CD8-positive, alpha-beta memory T cell (primary cell): Measurements from ENCODE around the gene SLC36A1. TPM values are rescaled to one million over a fixed set of nuclear protein-coding genes. Genes with fewer than 3 reads are reported as not detected.
A peak's percentile ranks its signal among the peaks of the same experiment; 100 is the strongest.

Experiments used
- CTCF ChIA-PET: fragments of 350-600 bp; sonication (Branson Sonifier 250); formaldehyde crosslinking; loops from one replicate; lab custom pipeline; 2021; ENCODE audit warnings: antibody characterized with exemption; lab: Charles Lee
- POLR2A ChIA-PET: fragments of 350-600 bp; sonication (Branson Sonifier 250); formaldehyde crosslinking; loops from one replicate; lab custom pipeline; 2021; ENCODE audit warnings: antibody characterized with exemption; lab: Charles Lee
- DNase-seq, 5 donors: peaks; one replicate each; pipeline versions ENCODE4 v3.0.0 to v3.0.0-alpha.2; 2020 to 2022; ENCODE audit warnings: mixed read lengths in 1 of 5
- H3K27ac ChIP-seq: one replicate; pipeline ENCODE4 v1.7.0; 2013; ENCODE audit warnings: low read depth, mild to moderate bottlenecking, low read length, moderate library complexity
- H3K27me3 ChIP-seq: 2 replicates; pipeline ENCODE4 v1.7.0; 2013; ENCODE audit warnings: low read length, mild to moderate bottlenecking; ENCODE audit not compliant: insufficient read depth, poor library complexity, severe bottlenecking
- H3K36me3 ChIP-seq: 2 replicates; pipeline ENCODE4 v1.7.0; 2013; ENCODE audit warnings: mild to moderate bottlenecking, low read length, moderate library complexity; ENCODE audit not compliant: insufficient read depth
- H3K4me1 ChIP-seq: 2 replicates; pipeline ENCODE4 v1.7.0; 2013; ENCODE audit warnings: mild to moderate bottlenecking, low read length, moderate library complexity; ENCODE audit not compliant: insufficient read depth
- H3K4me3 ChIP-seq: 2 replicates; pipeline ENCODE4 v1.7.0; 2013; ENCODE audit warnings: mild to moderate bottlenecking, low read length
- H3K9me3 ChIP-seq: 2 replicates; pipeline ENCODE4 v1.7.0; 2013; ENCODE audit warnings: mild to moderate bottlenecking, low read length
- H3K27ac Mint-ChIP-seq, 8 donors: one replicate each; pipeline ENCODE4 v1.8.0; 2020 to 2021; ENCODE audit warnings: mixed read lengths in 8 of 8, mild to moderate bottlenecking in 6 of 8, inconsistent platforms in 3 of 8, moderate library complexity in 3 of 8
- H3K27me3 Mint-ChIP-seq, 2 donors: one replicate each; pipeline ENCODE4 v1.8.0; 2020 to 2021; ENCODE audit warnings: mixed read lengths in 2 of 2, mild to moderate bottlenecking in 1 of 2, moderate library complexity in 1 of 2
- H3K36me3 Mint-ChIP-seq, 3 donors: one replicate each; pipeline ENCODE4 v1.8.0; 2020 to 2021; ENCODE audit warnings: mixed read lengths in 3 of 3, inconsistent platforms in 1 of 3, mild to moderate bottlenecking in 1 of 3
- H3K4me1 Mint-ChIP-seq, 3 donors: one replicate each; pipeline ENCODE4 v1.8.0; 2020 to 2021; ENCODE audit warnings: mixed read lengths in 3 of 3, inconsistent platforms in 1 of 3, mild to moderate bottlenecking in 1 of 3
- H3K4me3 Mint-ChIP-seq, 7 donors: one replicate each; pipeline ENCODE4 v1.8.0; 2020 to 2021; ENCODE audit warnings: mixed read lengths in 7 of 7, mild to moderate bottlenecking in 6 of 7, moderate library complexity in 4 of 7, inconsistent platforms in 2 of 7
- H3K9me3 Mint-ChIP-seq, 5 donors: one replicate each; pipeline ENCODE4 v1.8.0; 2020 to 2022; ENCODE audit warnings: mixed read lengths in 5 of 5, mild to moderate bottlenecking in 3 of 5, moderate library complexity in 2 of 5, inconsistent platforms in 1 of 5
- polyA plus RNA-seq: library from polyadenylated mRNA; unstranded; fragments of 300-500 nt; fragmentation: Illumina TruSeq; gene quantifications from one replicate; pipeline ENCODE4 v1.2.3, GENCODE V29; 2021
- total RNA-seq, 2 experiments: library from RNA; stranded (reverse); gene quantifications; one replicate each; pipeline ENCODE4 v1.2.3, GENCODE V29; 2021

SLC36A1 gene
- total and polyA plus RNA-seq, 3 experiments from 2014 or later, result 1.9 to 7.2 (median 6.8) TPM

- no peaks in the 10 kb centered on the region for H3K36me3 ChIP-seq
- POLR2A ChIA-PET, result interaction anchor here (0.6 to 1.4 kb wide), 2 partner anchors 16 to 793 kb away, joined by 3 to 4 read pairs; no protein-coding TSS in a partner anchor
- H3K4me1 Mint-ChIP-seq, result peaks cover 18 to 21% (median 20%) of the 10 kb centered on the region in 3 donors
- peak overlapping the region; percentile 51 for H3K27ac ChIP-seq
- DNase-seq, result peak in 2 of 5 donors; percentile 1 to 22
- H3K4me3 ChIP-seq, result peak overlapping the region; percentile 81
- H3K9me3 ChIP-seq, result no peaks in the 10 kb centered on the region
- CTCF ChIA-PET, result interaction anchor here (0.8 to 3.0 kb wide), 20 partner anchors 10 to 210 kb away, joined by 3 to 51 read pairs (median 7); no protein-coding TSS in a partner anchor
- peaks cover 0 to 10% (median 0%) of the 10 kb centered on the region in 3 donors for H3K36me3 Mint-ChIP-seq
- peak overlapping the region in 7 of 8 donors; percentile 70 to 95 (median 89) for H3K27ac Mint-ChIP-seq
- peak overlapping the region; percentile 93 to 97 (median 96) for H3K4me3 Mint-ChIP-seq
- H3K27me3 ChIP-seq, result peaks cover 5% of the 10 kb centered on the region
- peaks cover 0 to 2% (median 0%) of the 10 kb centered on the region in 5 donors for H3K9me3 Mint-ChIP-seq
- peaks cover 8% of the 10 kb centered on the region for H3K4me1 ChIP-seq
- H3K27me3 Mint-ChIP-seq, result peaks cover 5 to 28% of the 10 kb centered on the region in 2 donors
Observed at GRCh38 chr5:151448038-151448985, 909 bp downstream of the SLC36A1 start.

GRCh38 chr5:151449297-151449696 is 1.9 kb downstream of the SLC36A1 start:
- H3K9me3 ChIP-seq, result no peaks in the 10 kb centered on the region
- no peak for DNase-seq
- H3K36me3 ChIP-seq, result no peaks in the 10 kb centered on the region
- peaks cover 0 to 2% (median 0%) of the 10 kb centered on the region in 5 donors for H3K9me3 Mint-ChIP-seq
- peaks cover 18 to 21% (median 20%) of the 10 kb centered on the region in 3 donors for H3K4me1 Mint-ChIP-seq
- H3K27ac Mint-ChIP-seq, result peak overlapping the region in 2 of 8 donors; percentile 35 to 44
- ChIA-PET POLR2A (no interaction called here), CTCF (interaction anchor here (2.4 to 3.0 kb wide), 3 partner anchors 41 to 209 kb away, joined by 9 to 51 read pairs (median 11); no protein-coding TSS in a partner anchor)
- H3K27me3 ChIP-seq, result peaks cover 5% of the 10 kb centered on the region
- peaks cover 8% of the 10 kb centered on the region for H3K4me1 ChIP-seq
- peaks cover 5 to 21% of the 10 kb centered on the region in 2 donors for H3K27me3 Mint-ChIP-seq
- H3K36me3 Mint-ChIP-seq, result peaks cover 0 to 11% (median 0%) of the 10 kb centered on the region in 3 donors
- peak overlapping the region; percentile 32 for H3K27ac ChIP-seq
- no peak overlapping the region for H3K4me3 ChIP-seq
- H3K4me3 Mint-ChIP-seq, result peak overlapping the region; percentile 38 to 97 (median 95)

- Mint-ChIP-seq H3K27me3 (peaks cover 5 to 19% of the 10 kb centered on the region in 2 donors), H3K36me3 (peaks cover 0 to 11% (median 0%) of the 10 kb centered on the region in 3 donors), H3K9me3 (peaks cover 0 to under 1% (median 0%) of the 10 kb centered on the region in 5 donors), H3K4me1 (peaks cover 18 to 21% (median 20%) of the 10 kb centered on the region in 3 donors), H3K4me3 (peak overlapping the region in 1 of 7 donors; percentile 95), H3K27ac (peak overlapping the region in 1 of 8 donors; percentile 35)
- Histone ChIP-seq H3K9me3 (no peaks in the 10 kb centered on the region), H3K27ac (peak overlapping the region; percentile 32), H3K27me3 (peaks cover 5% of the 10 kb centered on the region), H3K36me3 (no peaks in the 10 kb centered on the region), H3K4me1 (peaks cover 8% of the 10 kb centered on the region), H3K4me3 (no peak overlapping the region)
- POLR2A ChIA-PET, result no interaction called here
- DNase-seq, result no peak
- CTCF ChIA-PET, result interaction anchor here (3.0 kb wide), 1 partner anchor 200 kb away, joined by 51 read pairs; no protein-coding TSS in a partner anchor
Observed at GRCh38 chr5:151449839-151450238, 2.4 kb downstream of the SLC36A1 start.

- peaks cover 5 to 11% of the 10 kb centered on the region in 2 donors for H3K27me3 Mint-ChIP-seq
- Histone ChIP-seq H3K36me3 (no peaks in the 10 kb centered on the region), H3K4me3 (no peak overlapping the region), H3K27ac (no peak overlapping the region), H3K27me3 (peaks cover 5% of the 10 kb centered on the region), H3K9me3 (no peaks in the 10 kb centered on the region), H3K4me1 (peaks cover 8% of the 10 kb centered on the region)
- peak overlapping the region in 1 of 7 donors; percentile 38 for H3K4me3 Mint-ChIP-seq
- H3K27ac Mint-ChIP-seq, result no peak overlapping the region
- no peak for DNase-seq
- ChIA-PET CTCF (no interaction called here), POLR2A (interaction anchor here (0.6 kb wide), 1 partner anchor 235 kb away, joined by 3 read pairs; no protein-coding TSS in a partner anchor)
- H3K4me1 Mint-ChIP-seq, result peaks cover 18 to 21% (median 20%) of the 10 kb centered on the region in 3 donors
- H3K9me3 Mint-ChIP-seq, result no peaks in the 10 kb centered on the region
- peaks cover 0 to 11% (median 0%) of the 10 kb centered on the region in 3 donors for H3K36me3 Mint-ChIP-seq
Observed at GRCh38 chr5:151450605-151451004, 3.2 kb downstream of the SLC36A1 start.

GRCh38 chr5:151451626-151452520 is 4.5 kb downstream of the SLC36A1 start:
- H3K27ac Mint-ChIP-seq, result peak overlapping the region in 2 of 8 donors; percentile 39 to 56
- H3K27ac ChIP-seq, result no peak overlapping the region
- no peak for DNase-seq
- H3K4me3 Mint-ChIP-seq, result peak overlapping the region in 1 of 7 donors; percentile 24
- no peaks in the 10 kb centered on the region for H3K27me3 ChIP-seq
- ChIA-PET CTCF (no interaction called here), POLR2A (no interaction called here)
- H3K9me3 ChIP-seq, result no peaks in the 10 kb centered on the region
- H3K9me3 Mint-ChIP-seq, result no peaks in the 10 kb centered on the region
- H3K36me3 ChIP-seq, result no peaks in the 10 kb centered on the region
- H3K36me3 Mint-ChIP-seq, result peaks cover 0 to 11% (median 0%) of the 10 kb centered on the region in 3 donors
- peaks cover under 1% of the 10 kb centered on the region in 2 donors for H3K27me3 Mint-ChIP-seq
- peaks cover 8% of the 10 kb centered on the region for H3K4me1 ChIP-seq
- H3K4me3 ChIP-seq, result no peak overlapping the region
- H3K4me1 Mint-ChIP-seq, result peaks cover 18 to 21% (median 20%) of the 10 kb centered on the region in 3 donors

- H3K4me1 ChIP-seq, result no peaks in the 10 kb centered on the region
- POLR2A ChIA-PET, result no interaction called here
- H3K27me3 Mint-ChIP-seq, result no peaks in the 10 kb centered on the region
Observed at GRCh38 chr5:151454166-151454565, 6.8 kb downstream of the SLC36A1 start.

GRCh38 chr5:151454889-151455288 is 7.5 kb downstream of the SLC36A1 start:
- no peak for DNase-seq
- Histone ChIP-seq H3K36me3 (no peaks in the 10 kb centered on the region), H3K27me3 (no peaks in the 10 kb centered on the region), H3K27ac (no peak overlapping the region), H3K4me3 (no peak overlapping the region), H3K4me1 (no peaks in the 10 kb centered on the region), H3K9me3 (no peaks in the 10 kb centered on the region)
- Mint-ChIP-seq H3K27me3 (no peaks in the 10 kb centered on the region), H3K4me1 (peaks cover 0 to 4% (median 0%) of the 10 kb centered on the region in 3 donors), H3K9me3 (no peaks in the 10 kb centered on the region), H3K27ac (peak overlapping the region in 1 of 8 donors; percentile 4), H3K36me3 (peaks cover 0 to 18% (median 5%) of the 10 kb centered on the region in 3 donors), H3K4me3 (no peak overlapping the region)
- POLR2A ChIA-PET, result no interaction called here
- CTCF ChIA-PET, result interaction anchor here (0.7 kb wide), 1 partner anchor 184 kb away, joined by 3 read pairs; no protein-coding TSS in a partner anchor

More at GRCh38 chr5:151454166-151454565, 6.8 kb downstream of the SLC36A1 start:
- CTCF ChIA-PET, result no interaction called here
- H3K4me3 Mint-ChIP-seq, result no peak overlapping the region
- peaks cover 0 to 13% (median 3%) of the 10 kb centered on the region in 3 donors for H3K36me3 Mint-ChIP-seq
- H3K4me1 Mint-ChIP-seq, result peaks cover 6 to 7% (median 7%) of the 10 kb centered on the region in 3 donors
- no peaks in the 10 kb centered on the region for H3K9me3 Mint-ChIP-seq
- no peaks in the 10 kb centered on the region for H3K36me3 ChIP-seq
- no peak overlapping the region for H3K4me3 ChIP-seq
- H3K27ac ChIP-seq, result no peak overlapping the region
- no peaks in the 10 kb centered on the region for H3K9me3 ChIP-seq
- H3K27ac Mint-ChIP-seq, result no peak overlapping the region
- no peak for DNase-seq
- H3K27me3 ChIP-seq, result no peaks in the 10 kb centered on the region
